ENCODE results near the gene LAMA2. TPM values are rescaled to one million over a fixed set of nuclear protein-coding genes. Genes with fewer than 3 reads are reported as not detected.

Gene LAMA2
- total and polyA plus RNA-seq, 2 of the 8 experiments (the other 6 are each of a cell fraction or from before 2014, with no cell fraction given) = 1.3 to 3.8 TPM

DNA sequence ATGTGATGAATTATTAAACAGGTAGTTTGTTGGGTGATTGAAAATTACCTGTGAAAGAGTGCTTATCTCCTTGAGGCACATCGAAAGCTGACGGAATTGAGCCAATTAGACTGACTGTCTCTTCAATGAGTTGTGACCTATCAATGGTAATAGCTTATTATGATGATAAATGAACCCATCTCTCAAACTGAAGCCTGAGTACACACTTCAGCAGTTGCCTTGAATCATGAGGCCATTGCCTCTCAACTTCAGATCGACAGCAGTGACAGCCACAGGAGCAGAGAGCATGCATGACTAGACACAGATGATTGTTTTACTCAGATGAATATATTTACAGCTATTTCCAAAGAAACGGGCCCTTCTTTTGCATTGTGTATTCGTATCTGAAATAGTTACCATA lies 323.9 kb downstream of the LAMA2 start:
- Histone ChIP-seq H3K9ac (replicated peaks in 1 of 4; ENCODE audit: extremely low read depth in 1 of 4, low read depth in 3 of 4, low read length in 3 of 4) (no peak overlapping the region), H3K4ac (replicated peaks; ENCODE audit: insufficient read length, low read depth, low read length) (no peak overlapping the region), H3K36me3 (ENCODE audit: control insufficient read depth in 2 of 4, insufficient read depth in 4 of 4, low read length in 3 of 4) (no peaks in the 10 kb centered on the region), H4K5ac (ENCODE audit: insufficient read length, low read depth, low read length) (no peak overlapping the region), H3K18ac (ENCODE audit: extremely low read depth, low read length) (no peak overlapping the region), H3K4me3 (ENCODE audit: extremely low read depth in 1 of 4, insufficient read depth in 2 of 4, low read depth in 3 of 4, low read length in 4 of 4) (no peak overlapping the region), H3K4me1 (replicated peaks in 1 of 4; ENCODE audit: control insufficient read depth in 3 of 4, insufficient read depth in 4 of 4, low read length in 3 of 4) (peaks cover 0 to 2% (median 0%) of the 10 kb centered on the region in 4 experiments; a peak in 2 of 7 replicates), H3K27ac (ENCODE audit: low read depth, low read length) (no peak overlapping the region), H3K14ac (ENCODE audit: insufficient read length) (no peak overlapping the region), H2BK20ac (ENCODE audit: low read length) (no peak overlapping the region), H4K20me1 (replicated peaks in 1 of 2; ENCODE audit: control insufficient read depth in 1 of 2, insufficient read depth in 2 of 2, low read length in 2 of 2) (peaks cover 0 to 2% of the 10 kb centered on the region in 2 experiments), H3K79me2 (ENCODE audit: control insufficient read depth in 1 of 2, insufficient read depth in 2 of 2, low read length in 2 of 2) (no peaks in the 10 kb centered on the region), H3K79me1 (ENCODE audit: low read depth, low read length) (no peaks in the 10 kb centered on the region), H2BK120ac (replicated peaks; ENCODE audit: low read depth, low read length) (no peak overlapping the region), H3K4me2 (ENCODE audit: insufficient read depth in 1 of 2, low read depth in 2 of 2, low read length in 2 of 2) (no peak overlapping the region), H4K91ac (replicated peaks; ENCODE audit: insufficient read length, low read length) (no peak overlapping the region), H3K23me2 (ENCODE audit: low read depth, low read length) (no peaks in the 10 kb centered on the region), H2AFZ (ENCODE audit: low read length) (no peak overlapping the region), H2BK12ac (ENCODE audit: low read depth, low read length) (no peak overlapping the region), H3K27me3 (replicated peaks in 1 of 4; ENCODE audit: control insufficient read depth in 3 of 4, extremely low read depth in 1 of 4, insufficient read depth in 3 of 4, low read length in 3 of 4) (no peaks in the 10 kb centered on the region), H3K9me3 (ENCODE audit: insufficient read depth in 2 of 2, low read depth in 1 of 2, low read length in 1 of 2) (no peaks in the 10 kb centered on the region), H2BK15ac (ENCODE audit: low read length) (no peak overlapping the region), H2BK5ac (ENCODE audit: low read depth, low read length) (no peak overlapping the region), H3K23ac (ENCODE audit: insufficient read length) (no peak overlapping the region), H3K56ac (replicated peaks; ENCODE audit: insufficient read length, low read depth, low read length) (no peak overlapping the region), H4K8ac (ENCODE audit: extremely low read depth, insufficient read depth, low read length) (no peak overlapping the region), H2AK5ac (ENCODE audit: low read depth, low read length) (no peak overlapping the region)
- TF ChIP-seq RFX5 (IDR thresholded peaks at IDR 0.05; ENCODE audit: borderline replicate concordance, low read depth, low read length) (no peak), HDAC2 (IDR thresholded peaks at IDR 0.05; ENCODE audit: borderline replicate concordance in 1 of 2, low read depth in 2 of 2, low read length in 2 of 2) (no peak), SIX5 (IDR thresholded peaks at IDR 0.05; ENCODE audit: low read depth, low read length) (no peak)
- WGBS, 2 experiments (ENCODE audit: extremely low coverage in 1 of 2, insufficient coverage in 1 of 2, insufficient read length in 1 of 2, insufficient replicate concordance in 2 of 2, low coverage in 1 of 2, low lambda C conversion rate in 2 of 2, missing lambda C conversion rate in 1 of 2) = 87% methylated on average over 5 of the region's 5 CpGs; no CpG with 5 or more reads in 1 of the 2 experiments
- CTCF ChIA-PET (ENCODE audit: partially characterized antibody) = interaction anchor here (0.5 to 1.8 kb wide), 5 partner anchors 9 to 509 kb away, joined by 3 to 5 read pairs (median 4); no protein-coding TSS in a partner anchor
- DNase-seq (ENCODE audit: low read depth in 1 of 2, low spot score in 2 of 2) = no peak
- POLR2A ChIA-PET (ENCODE audit: partially characterized antibody) = no interaction called here
- FAIRE-seq = no peak
